K562 (cell line): ENCODE measurements around the gene MAP4K1. TPM values are rescaled to one million over a fixed set of nuclear protein-coding genes. Genes with fewer than 3 reads are reported as not detected.

Source experiments
- ADNP ChIP-seq: fragments of 200-800 bp; sonication (Bioruptor generic); IDR thresholded peaks from 2 replicates; pipeline ENCODE4 v1.6.1; 2016; ENCODE audit warnings: missing genetic modification characterization, missing compliant biosample characterization
- CBFB ChIP-seq: sonication (generic); formaldehyde crosslinking; IDR thresholded peaks from 2 replicates; pipeline ENCODE4 v1.4.0; 2020; ENCODE audit warnings: mild to moderate bottlenecking, missing genetic modification reagents
- ETV5 ChIP-seq: sonication (generic); formaldehyde crosslinking; IDR thresholded peaks from 2 replicates; pipeline ENCODE4 v1.4.0; 2020; ENCODE audit warnings: low read depth, mild to moderate bottlenecking, missing genetic modification reagents
- FOSL1 ChIP-seq: fragments of 200-800 bp; sonication (Bioruptor generic); conservative IDR thresholded peaks from 2 replicates; pipeline ENCODE4 v1.6.1; 2016; ENCODE audit warnings: missing genetic modification characterization, missing compliant biosample characterization
- FOXK1 ChIP-seq: sonication (generic); formaldehyde crosslinking; IDR thresholded peaks from 2 replicates; pipeline ENCODE4 v1.8.0; 2022; ENCODE audit warnings: missing genetic modification reagents, mild to moderate bottlenecking, borderline replicate concordance
- GTF2E2 ChIP-seq: fragments of 200-800 bp; sonication (Bioruptor generic); IDR thresholded peaks from 2 replicates; pipeline ENCODE4 v1.6.1; 2016; ENCODE audit warnings: missing genetic modification characterization, missing compliant biosample characterization
- HNRNPLL ChIP-seq: fragments of 200-400 bp; formaldehyde crosslinking; IDR thresholded peaks from 2 replicates; pipeline ENCODE4 v1.6.1; 2017; ENCODE audit warnings: low read length, low read depth, mild to moderate bottlenecking; ENCODE audit not compliant: poor library complexity, severe bottlenecking
- HNRNPUL1 ChIP-seq: fragments of 200-400 bp; formaldehyde crosslinking; IDR thresholded peaks from 2 replicates; pipeline ENCODE4 v1.6.1; 2017; ENCODE audit warnings: low read length
- MBD1 ChIP-seq: fragments of 250-450 bp; sonication (Bioruptor Pico); IDR thresholded peaks from 2 replicates; pipeline ENCODE4 v1.8.0; 2022; ENCODE audit warnings: inconsistent platforms
- MTA3 ChIP-seq: fragments of 450-650 bp; formaldehyde crosslinking; IDR thresholded peaks from 2 replicates; pipeline ENCODE4 v1.6.1; 2017; ENCODE audit warnings: mild to moderate bottlenecking, borderline replicate concordance
- MTF1 ChIP-seq: fragments of 250-450 bp; sonication (Bioruptor Pico); IDR thresholded peaks from 2 replicates; pipeline ENCODE4 v1.9.0; 2021; ENCODE audit warnings: moderate library complexity, mild to moderate bottlenecking, inconsistent platforms, borderline replicate concordance
- RFX1 ChIP-seq: fragments of 450-650 bp; IDR thresholded peaks from 2 replicates; pipeline ENCODE4 v1.6.1; 2016; ENCODE audit warnings: mild to moderate bottlenecking, moderate library complexity
- RNF2 ChIP-seq: sonication (generic); IDR thresholded peaks from 2 replicates; pipeline ENCODE4 v1.6.1; 2016
- SNRNP70 ChIP-seq: fragments of 200-400 bp; formaldehyde crosslinking; optimal IDR thresholded peaks from 2 replicates; pipeline ENCODE3; 2017; ENCODE audit warnings: low read depth, low read length
- TAF1 ChIP-seq: IDR thresholded peaks from 2 replicates; pipeline ENCODE4 v1.6.1; 2011; ENCODE audit warnings: mild to moderate bottlenecking, low read length, moderate library complexity; ENCODE audit not compliant: insufficient read depth, control insufficient read depth, severe bottlenecking; ENCODE audit errors: extremely low read depth
- ZNF318 ChIP-seq, 2 experiments: fragments of 450-650 bp; IDR thresholded peaks; 2 replicates each; pipeline ENCODE4 v1.6.1; 2016; ENCODE audit warnings: mild to moderate bottlenecking in 2 of 2, borderline replicate concordance in 1 of 2, low read depth in 1 of 2, moderate library complexity in 1 of 2
- polyA plus RNA-seq, 8 experiments: library from polyadenylated mRNA; depleted of rRNA in 4 of 8; stranded (reverse) in 5 of 8; unstranded in 3 of 8; fragments of >200 nt; fragmentation: Nextera tagmentation in 2 of 8; fragmentation: Illumina TruSeq in 1 of 8; extraction: Ambion mirVana in 2 of 8; extraction: Trizol in 1 of 8; gene quantifications; 2 replicates each; pipeline versions ENCODE4 v1.2.1 to v1.2.3, GENCODE V29; 2011 to 2014; ENCODE audit warnings: inconsistent platforms in 1 of 8, missing spikeins in 1 of 8
- total RNA-seq, 7 experiments: library from RNA; depleted of rRNA in 6 of 7; stranded (reverse); fragments of >200 nt in 6 of 7; fragmentation: Illumina TruSeq in 2 of 7; extraction: Trizol in 2 of 7; gene quantifications; 2 replicates each; pipeline versions ENCODE4 v1.2.1 to v1.2.3, GENCODE V29; 2011 to 2021; ENCODE audit warnings: low replicate concordance in 1 of 7
- TF ChIP-seq, protein P1 (sequence below): fragments of 450-650 bp; formaldehyde crosslinking; IDR thresholded peaks from 2 replicates; pipeline ENCODE4 v1.4.0; 2020; ENCODE audit warnings: mild to moderate bottlenecking, moderate library complexity

Gene MAP4K1
- total and polyA plus RNA-seq, 9 of the 15 experiments (the other 6 are each of a cell fraction or from before 2014, with no cell fraction given), result 0.14 to 3.2 (median 0.73) TPM; not detected in 1

DNA sequence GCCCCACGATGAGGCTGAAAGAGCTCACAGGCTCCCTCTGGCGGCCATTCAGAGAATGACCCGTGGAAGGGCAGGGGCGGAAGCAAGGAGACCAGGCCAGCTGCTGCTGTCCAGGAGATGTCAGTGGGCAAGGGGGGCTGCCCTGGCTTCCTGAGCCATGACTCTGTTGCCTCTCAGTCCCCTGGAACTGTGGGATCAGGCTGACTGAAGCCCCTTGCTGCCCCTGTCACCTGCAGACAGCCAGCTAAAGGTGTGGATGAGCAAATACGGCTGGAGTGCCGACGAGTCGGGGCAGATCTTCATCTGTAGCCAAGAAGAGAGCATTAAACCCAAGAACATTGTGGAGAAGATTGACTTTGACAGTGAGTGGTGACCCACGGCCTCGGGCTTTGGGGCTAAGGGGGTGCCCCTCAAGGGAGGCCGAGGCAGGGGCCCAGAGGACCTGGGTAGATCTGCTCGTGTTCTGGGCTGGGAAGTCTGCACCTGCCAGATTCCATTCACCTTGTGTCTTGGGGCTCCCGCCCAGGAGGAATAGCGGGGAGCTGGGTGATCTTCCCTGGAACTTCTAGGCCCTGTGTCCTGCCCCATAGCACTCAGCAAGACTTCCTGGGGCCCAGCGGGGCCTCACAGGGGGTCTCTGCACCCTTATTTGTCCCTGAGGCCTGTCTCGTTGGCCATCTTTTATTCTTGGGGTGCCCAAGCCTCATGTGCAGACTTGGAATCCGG lies 17.2 kb upstream of the MAP4K1 start (continued):
- TF ChIP-seq, protein P1, sequence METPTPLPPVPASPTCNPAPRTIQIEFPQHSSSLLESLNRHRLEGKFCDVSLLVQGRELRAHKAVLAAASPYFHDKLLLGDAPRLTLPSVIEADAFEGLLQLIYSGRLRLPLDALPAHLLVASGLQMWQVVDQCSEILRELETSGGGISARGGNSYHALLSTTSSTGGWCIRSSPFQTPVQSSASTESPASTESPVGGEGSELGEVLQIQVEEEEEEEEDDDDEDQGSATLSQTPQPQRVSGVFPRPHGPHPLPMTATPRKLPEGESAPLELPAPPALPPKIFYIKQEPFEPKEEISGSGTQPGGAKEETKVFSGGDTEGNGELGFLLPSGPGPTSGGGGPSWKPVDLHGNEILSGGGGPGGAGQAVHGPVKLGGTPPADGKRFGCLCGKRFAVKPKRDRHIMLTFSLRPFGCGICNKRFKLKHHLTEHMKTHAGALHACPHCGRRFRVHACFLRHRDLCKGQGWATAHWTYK (CRISPR knock-in tag), result no peak
- no peak for TF ChIP-seq FOXK1 (CRISPR knock-in tag)
- no peak for TF ChIP-seq RNF2
- no peak for TF ChIP-seq FOSL1 (tag)
- no peak for TF ChIP-seq MTF1 (CRISPR knock-in tag)
- TF ChIP-seq ADNP, result 0 out of 2 replicates have a peak, but pooled peaks have one; percentile 0
- TF ChIP-seq GTF2E2 (tag), result no peak
- no peak for TF ChIP-seq CBFB
- peak; percentile 64 for TF ChIP-seq SNRNP70
- TF ChIP-seq ETV5 (CRISPR knock-in tag), result no peak
- no peak for TF ChIP-seq RFX1
- no peak for TF ChIP-seq TAF1
- TF ChIP-seq ZNF318 (IDR thresholded peaks at IDR 0.05; ENCODE audit: borderline replicate concordance in 1 of 2, low read depth in 1 of 2), result no peak
- no peak for TF ChIP-seq MBD1 (CRISPR knock-in tag)
- TF ChIP-seq HNRNPLL, result no peak
- TF ChIP-seq HNRNPUL1, result no peak
- 0 out of 2 replicates have a peak, but pooled peaks have one; percentile 9 for TF ChIP-seq MTA3
